Activated CD4-positive, alpha-beta T cell treated with anti-CD3 and anti-CD28 coated beads, Interleukin-2, amount 50 U/mL, for 1 hour (primary cell): ENCODE data around the gene KLHL5.
A peak's percentile ranks its signal among the peaks of the same experiment; 100 is the strongest.

Source experiments
- DNase-seq: peaks from one replicate; pipeline ENCODE4 v3.0.0-alpha.2; 2020

Gene KLHL5

DNA sequence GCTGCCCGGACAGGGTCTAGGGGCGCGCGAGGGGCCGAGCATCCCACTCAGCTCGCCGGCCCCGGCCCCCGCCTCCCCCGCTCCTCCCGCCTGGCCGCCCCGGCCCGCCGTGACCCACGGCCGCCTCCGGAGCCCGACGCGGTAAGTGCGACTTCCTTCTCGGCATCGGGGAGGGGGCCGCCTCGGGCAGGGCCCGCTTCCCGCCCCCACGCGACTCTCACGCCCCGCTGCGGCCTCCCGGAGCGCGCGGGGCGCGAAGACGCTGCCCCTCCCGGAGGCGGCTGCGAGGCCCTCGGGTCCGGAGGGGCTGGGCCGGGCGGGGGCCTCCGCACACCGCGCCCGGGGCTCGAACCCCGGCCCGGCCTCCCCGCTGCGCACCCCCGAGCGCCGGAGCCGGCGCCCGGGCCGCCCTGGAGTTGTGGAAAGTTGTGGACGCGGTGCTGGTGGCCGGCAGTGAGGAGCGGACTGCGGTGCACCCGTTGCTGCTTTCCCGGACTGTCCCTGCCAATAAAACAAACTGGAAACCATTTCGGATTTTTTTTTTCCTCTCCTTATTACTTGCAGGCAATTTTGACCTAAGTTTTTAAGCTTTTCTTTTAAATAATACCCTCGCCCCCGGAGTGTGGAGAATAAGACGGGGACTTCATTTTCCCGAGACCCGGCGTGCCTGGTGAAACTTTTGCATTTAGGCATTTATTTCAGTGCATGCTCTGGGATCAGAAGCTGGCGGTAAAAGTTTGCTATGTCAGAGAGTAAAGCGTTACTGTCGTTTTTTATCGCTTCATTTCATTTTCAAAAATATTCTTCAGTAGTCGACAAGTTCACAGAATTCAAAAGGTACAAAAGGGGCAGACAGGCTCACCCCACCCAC, 16.8 kb upstream of the KLHL5 start:
- DNase-seq = peak; percentile 34

DNA sequence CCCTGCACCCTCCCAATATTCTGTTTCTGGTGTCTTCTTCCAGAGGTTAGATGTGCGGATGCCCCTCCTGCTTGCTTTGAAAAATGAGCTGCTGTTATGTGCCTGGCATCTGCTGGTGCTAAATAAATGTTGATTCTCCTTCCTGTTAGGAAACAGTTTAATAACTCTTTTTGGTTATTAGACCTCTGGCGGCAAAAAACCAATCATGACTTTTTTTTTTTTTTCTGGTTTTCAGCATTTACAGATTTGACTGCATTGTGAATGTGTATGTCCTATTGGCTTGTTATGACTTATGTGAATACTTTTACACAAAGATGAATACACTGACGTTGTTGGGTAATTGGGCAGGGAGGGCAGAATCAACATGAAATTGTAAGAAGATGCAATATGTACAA, 16.2 kb upstream of the KLHL5 start:
- DNase-seq = peak; percentile 22

DNA sequence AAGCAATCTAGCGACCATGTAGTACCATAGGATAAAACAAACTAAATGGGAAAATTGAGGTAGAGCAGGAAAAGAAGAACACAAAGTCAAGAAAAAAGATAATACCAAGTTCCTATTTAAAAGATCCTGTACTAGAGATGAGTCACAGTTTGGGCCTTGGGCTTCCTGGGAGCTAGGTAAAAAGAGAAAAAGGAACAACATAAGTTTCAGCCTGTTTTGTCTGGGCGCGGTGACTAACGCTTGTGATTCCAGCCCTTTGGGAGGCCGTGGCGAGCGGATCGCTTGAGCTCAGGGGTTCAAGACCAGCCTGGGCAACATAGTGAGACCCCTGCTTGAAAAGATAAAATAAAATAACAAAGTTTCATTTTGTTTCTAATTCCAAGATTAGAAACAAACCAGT, 15.8 kb upstream of the KLHL5 start:
- peak; percentile 11 for DNase-seq

DNA sequence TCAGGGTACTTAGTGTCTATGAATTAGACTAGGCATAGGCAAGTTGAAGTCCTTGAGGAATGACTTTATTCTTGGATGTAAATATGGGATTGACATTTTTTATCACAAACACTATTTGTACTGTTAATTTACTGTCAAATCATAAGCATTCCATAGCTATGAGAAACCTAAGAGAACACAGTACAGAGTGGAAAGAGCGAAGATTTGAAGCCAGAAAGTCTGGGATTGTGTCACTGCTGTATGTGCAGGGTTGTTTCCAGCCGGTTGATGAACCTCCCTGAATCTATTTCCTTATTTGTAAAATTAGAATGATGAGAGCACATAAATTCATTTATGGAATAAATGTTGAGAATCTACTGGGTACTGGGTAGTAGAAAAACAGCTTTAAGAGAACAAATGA, 14.4 kb upstream of the KLHL5 start:
- DNase-seq = no peak

DNA sequence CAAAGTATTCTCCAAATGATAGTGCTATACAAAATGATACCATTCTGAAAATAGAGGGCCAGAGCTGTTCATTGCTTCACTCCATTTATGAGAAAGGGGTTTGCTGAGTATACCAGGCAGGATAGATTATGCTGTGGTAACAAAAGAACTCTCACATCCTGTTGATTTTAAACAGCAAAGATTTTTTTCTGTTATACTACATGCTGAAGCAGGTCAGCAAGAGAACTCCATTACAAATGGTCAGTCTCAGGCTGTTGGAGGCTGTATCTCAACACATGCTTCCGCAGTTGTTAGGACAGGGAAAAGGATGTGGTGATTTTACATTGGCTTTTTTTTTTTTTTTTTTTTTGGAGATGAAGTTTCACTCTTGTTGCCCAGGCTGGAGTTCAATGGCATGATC, 13.7 kb upstream of the KLHL5 start:
- no peak for DNase-seq

DNA sequence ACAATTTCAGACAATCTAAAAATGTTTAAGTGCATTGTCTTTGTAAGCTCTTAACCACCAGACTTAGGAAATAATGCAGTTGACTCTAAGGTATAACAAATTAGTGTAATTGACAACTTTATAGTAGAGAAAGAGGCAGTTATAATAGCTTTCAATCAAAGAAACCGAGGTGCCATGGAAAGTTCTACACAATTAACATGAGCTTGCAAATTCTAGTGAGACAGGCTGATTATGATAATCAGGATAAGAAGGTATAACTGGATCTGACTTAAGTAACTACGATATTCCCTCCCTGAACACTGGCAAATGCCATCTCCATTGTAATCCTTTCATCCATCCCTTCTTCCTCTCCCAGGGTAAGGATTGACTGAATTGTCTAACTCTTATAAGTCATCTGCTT, 11.4 kb upstream of the KLHL5 start:
- DNase-seq = no peak

DNA sequence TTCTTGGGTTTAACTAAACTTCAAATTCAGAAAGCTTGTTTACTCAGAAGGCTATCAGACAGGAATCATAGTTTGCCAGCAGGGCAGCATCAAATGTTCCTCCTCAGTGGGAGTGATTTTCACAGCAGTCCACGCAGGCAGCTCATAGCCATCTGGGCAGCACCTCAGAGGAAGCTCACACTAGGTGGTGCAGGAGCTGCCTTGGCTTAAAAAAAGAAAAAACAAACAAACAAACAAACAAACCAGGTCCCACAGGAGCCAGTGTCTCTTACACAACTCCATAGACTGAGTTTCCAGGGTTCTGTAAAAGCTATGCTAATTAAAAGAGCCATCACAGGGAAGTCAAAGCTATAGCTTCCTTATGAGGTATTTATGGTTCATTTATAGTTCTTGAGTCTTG, 10.5 kb upstream of the KLHL5 start:
- no peak for DNase-seq

DNA sequence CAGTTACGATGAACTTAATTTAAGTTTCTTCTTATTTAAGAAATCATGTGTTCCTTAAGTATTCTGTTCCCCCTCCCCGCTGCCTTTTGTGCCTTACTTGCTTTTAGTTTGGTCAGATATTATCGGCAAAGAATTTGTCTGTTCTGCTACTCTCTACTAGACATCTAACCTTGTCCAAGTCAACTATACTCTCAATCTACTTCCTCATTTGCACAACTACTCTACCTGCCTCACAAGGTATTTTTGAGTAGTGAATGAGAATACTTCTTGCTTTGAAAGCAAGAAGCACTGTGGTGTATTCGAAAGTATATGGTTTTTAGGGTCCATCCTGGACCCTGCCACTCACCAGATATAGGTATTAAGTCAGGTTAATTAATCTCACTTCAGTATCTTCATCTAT, 8.0 kb upstream of the KLHL5 start:
- DNase-seq = no peak

DNA sequence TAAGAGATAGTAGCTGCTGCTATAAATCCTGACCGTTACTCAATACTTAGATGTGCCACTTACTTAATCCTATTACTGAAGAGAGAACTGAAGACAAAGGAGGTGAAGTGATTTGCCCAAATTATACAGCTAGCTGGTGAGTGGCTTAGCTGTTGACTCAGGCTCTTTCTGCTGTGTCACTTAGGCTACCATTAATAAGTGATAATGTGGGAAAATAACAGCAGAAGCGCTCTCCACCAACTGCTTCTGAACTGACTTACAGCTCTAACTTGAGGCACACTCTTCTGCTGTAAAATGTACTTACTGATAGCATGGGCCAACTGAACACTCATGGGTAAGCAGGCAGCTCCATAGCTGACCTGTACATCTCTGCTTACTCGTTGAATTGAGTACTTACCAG, 7.5 kb upstream of the KLHL5 start:
- DNase-seq = no peak

DNA sequence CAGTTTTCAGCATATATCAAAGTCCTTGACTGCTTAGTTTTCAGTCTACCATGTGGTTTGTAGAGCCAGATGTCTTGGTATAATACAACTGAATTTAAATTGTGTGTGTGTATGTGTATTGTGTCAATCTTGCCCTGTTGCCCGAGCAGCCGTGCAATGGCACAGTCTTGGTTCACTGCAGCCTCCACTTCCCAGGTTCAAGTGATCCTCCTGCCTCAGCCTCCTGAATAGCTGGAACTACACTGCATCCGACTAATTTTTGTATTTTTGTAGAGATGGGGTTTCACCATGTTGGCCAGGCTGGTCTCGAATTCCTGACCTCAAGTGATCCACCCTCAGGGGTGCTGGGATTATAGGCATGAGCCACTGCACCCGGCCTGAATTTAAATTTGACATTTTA, 6.0 kb upstream of the KLHL5 start:
- DNase-seq = no peak

DNA sequence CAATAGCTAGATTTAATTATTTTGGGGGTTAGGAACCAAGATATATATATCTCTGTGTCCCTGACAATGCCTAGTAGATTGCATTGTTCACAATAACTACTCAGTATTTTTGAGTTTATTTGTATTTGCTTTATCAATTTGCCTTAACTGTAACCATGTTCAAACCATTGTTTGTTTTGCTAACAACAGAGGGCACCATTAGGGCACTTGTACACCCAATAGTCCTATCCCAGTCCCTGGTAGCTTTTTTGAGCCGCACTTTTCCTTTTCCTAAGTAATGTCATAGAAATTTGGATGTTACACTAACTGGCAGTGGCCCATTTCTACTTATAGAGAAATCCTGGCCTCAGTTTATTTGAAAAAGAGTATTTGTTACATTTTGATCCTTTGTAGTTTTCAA, 575 bp upstream of the KLHL5 start:
- no peak for DNase-seq

DNA sequence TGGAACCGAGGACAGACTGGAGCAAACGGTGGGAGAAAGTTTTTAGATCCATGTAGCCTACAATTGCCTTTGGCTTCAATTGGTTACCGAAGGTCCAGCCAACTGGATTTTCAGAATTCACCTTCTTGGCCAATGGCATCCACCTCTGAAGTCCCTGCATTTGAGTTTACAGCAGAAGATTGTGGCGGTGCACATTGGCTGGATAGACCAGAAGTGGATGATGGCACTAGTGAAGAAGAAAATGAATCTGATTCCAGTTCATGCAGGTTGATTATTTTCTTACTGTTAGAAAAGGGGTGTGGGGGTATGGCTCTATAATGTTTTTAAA, 702 bp downstream of the KLHL5 start:
- DNase-seq = no peak

DNA sequence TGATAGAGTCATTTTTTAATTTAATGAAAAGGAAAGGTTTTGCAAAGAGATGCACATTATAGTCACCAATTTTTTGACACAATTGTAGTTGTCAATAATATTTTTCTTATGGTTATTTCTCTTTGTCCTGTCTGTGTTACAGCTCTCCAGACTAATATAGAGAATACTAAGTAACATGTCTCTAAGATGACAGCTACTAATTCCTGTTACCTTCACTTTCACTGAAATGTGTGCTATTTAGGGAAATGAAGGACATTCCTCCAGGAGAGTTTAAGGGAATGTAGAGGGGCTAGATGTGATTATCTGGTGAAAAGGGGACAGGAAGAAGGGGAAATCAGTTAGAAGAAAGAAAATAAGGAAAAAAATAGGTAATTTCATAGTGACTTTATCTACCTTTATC, 1.4 kb downstream of the KLHL5 start:
- no peak for DNase-seq

DNA sequence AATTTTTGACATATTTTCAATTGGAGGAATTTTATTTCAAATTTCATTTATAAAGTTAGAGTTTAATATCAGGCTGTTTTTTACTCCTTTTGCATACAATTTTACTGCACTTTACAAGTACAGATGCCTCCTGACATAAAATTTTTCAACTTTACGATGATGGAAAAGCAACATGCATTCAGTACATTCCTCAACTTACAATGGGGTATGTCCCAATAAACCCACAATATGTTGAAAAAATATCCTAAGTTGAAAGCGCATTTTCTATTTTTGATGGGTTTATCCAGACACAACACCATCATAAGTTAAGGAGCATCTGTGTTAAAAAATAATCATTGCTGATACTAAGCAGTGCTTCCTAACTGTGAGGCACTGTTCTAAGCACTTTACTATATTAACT, 4.3 kb downstream of the KLHL5 start:
- DNase-seq = no peak

DNA sequence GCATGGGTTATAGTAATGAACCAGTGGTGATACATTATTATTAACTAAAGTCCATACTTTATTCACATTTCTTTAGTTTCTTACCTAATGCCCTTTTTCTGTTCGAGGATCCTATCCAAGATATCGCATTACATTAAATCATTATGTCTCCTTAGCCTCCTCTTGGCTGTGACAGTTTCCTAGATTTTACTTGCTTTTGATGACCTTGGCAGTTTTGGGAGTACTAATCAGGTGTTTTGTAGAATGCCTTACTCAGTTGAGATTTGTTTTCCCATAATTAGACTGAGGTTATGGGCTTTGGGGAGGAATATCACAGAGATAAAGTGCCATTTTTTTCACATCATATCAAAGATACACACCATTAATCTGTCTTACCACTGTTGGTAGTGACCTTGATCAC, 5.0 kb downstream of the KLHL5 start:
- no peak for DNase-seq

DNA sequence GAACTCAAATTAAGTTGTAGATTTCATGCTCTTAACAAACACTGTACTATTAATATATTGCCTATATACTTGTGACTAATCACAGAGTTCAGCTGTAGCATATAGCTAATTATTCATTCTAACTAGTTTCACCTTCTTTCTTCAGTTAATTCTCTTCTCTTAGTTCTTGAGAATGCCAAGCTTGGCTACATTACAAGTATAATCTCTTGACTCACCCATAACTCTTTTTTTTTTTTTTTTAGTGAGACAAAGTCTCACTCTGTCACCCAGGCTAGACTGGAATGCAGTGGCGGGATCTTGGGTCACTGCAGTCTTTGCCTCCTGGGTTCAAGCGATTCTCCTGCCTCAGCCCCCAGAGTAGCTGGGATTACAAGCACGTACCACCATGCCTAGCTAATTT, 5.4 kb downstream of the KLHL5 start:
- DNase-seq = no peak

DNA sequence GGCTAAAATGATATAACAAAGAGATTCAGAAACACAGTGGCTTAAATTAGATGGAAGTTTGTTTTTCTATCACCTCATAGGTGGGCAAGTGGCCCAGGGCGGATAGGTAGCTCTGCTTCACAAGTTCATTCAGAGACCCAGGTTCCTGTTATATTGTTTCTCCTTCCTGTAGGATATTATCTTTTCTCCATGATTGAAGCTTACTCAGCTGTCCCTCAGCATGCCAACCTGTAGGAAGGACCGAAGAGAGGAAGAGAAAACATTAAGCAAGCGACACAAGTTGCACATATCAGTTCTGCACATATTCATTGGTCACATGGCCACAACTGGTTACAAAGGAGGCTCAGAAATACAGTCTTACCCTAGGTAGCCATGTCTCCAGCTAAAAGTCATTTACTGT, 6.9 kb downstream of the KLHL5 start:
- no peak for DNase-seq

DNA sequence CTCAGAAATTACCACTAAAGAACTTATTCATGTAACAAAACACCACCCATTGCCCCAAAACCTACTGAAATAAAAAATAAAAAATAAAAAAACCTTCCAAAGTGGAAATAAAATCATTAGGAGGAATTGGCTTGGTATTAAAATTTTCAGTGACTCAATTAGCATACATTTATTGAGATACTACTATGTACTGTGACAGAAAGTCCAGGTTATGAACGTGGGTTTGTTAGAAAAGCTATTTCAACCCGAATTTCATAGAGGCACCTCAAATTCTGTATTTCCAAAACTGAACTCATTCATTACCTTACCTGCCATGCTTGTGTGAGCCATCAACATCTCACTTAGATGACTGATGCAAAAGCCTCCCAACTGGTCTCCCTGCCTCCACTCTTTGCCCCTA, 16.8 kb downstream of the KLHL5 start:
- no peak for DNase-seq

DNA sequence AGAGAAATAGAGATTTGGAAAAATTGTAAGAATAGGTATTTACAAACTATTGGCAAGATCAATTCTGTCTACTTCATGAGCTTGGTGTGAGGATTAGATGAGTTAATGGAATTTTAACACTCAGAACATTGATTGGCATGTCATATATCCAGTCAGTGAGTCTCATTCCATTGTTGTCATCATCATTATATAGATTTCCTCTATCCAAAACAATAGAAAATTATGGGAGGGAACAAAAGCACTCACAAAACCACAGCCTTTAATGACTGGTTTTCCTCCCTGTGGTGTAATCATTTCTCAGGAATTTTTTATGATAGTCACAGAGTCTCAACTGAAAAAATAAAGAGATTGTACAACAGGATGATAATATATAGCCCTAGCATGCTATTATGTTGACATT, 21.1 kb downstream of the KLHL5 start:
- no peak for DNase-seq

DNA sequence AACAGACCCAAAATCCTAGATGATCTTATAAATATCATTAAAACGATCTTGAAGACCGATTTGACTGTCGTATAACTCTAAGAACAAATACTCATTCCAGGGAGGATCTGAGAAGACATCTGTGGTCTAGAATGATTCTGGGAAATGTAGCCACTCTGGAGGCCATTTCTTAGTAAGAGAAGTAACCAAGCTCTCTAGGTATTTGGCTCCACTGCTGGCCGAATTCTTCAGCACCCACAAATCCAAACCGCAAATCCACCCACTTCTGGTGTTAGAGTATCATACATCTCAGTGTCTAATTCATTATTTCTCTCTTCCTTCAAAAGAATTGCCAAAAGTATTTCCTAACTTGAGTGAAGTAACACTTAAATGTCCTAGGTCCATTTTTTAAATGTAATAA, 23.9 kb downstream of the KLHL5 start:
- no peak for DNase-seq

DNA sequence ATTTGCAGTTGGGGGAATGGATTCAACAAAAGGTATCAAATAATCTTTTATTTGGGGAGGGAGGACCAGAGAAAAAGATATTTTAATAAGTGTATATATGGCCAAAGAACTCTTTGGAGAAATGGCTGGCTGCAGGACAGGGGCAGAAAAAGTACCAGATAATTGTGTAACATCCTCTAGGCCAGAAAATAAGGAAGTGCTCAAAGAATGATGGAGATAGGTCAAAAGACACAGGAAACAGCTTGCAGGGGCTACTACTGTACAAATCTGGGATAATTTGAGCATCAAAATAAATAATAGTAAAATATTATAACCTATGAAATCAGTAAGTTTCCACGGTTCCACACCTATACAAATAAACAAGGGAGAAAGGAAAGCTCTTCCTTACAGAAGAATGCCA, 34.8 kb downstream of the KLHL5 start:
- DNase-seq = no peak

DNA sequence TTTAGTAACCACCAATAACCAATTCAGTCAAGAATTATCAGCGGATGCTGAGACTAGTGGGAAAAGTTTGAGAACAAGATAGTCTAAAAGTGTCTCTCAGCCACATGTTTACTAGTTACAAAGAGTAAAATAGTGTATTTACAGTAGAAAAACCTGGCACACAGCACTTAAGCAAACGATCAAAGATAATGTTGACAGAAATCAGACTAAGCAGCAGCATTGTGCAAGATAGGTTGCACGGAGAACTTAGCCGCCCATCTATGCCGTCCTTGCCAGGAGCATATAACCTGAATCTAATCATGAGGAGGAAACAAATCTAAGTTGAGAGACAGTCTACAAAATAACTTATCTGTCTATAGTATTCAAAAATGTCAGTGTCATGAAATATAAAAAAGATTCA, 35.3 kb downstream of the KLHL5 start:
- no peak for DNase-seq

DNA sequence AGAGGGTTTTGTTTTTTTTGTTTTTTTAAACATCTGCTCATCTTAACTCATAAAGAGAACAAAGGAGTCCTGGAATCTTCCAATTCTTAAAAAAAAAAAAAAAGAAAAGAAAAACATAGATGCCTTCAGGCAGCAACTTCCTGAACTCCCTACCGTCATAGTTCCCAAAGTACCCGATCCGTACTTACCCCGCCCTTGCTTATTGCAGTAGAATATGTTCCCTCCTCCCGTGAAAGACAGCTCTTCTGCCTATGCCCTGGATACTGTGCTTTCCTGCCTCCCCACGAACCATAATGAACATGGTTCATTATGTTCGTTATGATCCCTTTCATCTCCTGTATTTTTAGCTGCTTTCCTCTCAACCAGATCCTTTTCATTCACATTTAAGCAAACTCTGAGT, 40.3 kb downstream of the KLHL5 start:
- DNase-seq = no peak

DNA sequence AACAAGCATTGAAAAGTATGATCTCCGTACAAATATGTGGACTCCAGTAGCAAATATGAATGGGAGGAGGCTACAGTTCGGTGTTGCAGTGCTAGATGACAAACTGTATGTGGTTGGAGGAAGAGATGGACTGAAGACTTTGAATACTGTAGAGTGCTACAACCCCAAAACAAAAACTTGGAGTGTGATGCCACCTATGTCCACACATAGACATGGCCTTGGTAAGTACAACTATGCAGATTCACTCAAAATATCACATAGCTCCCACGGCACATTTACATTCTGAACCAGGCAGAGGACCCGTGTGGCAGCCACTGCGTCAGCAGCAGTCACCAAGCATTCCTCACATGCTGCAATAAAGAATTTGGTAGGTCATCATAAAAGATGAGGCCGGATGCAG, 41.3 kb downstream of the KLHL5 start:
- no peak for DNase-seq

DNA sequence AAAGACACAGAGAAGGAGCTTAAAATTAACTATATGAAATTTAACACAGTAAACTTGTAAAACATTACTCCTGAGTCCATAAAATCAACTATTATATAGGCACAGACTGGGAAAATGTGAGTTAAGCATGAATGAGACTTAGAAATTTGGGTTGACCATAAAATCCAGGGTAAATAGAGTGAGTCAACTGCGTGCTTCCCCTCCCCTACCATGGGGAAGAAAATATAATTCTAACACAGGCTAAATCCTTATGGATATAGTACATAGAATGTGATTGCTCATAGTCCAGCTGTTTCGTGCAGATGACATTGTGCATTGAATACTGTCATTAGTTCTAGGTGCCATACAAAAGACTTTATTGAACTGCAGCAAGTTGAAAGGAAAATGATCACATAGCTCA, 42.2 kb downstream of the KLHL5 start:
- DNase-seq = no peak

DNA sequence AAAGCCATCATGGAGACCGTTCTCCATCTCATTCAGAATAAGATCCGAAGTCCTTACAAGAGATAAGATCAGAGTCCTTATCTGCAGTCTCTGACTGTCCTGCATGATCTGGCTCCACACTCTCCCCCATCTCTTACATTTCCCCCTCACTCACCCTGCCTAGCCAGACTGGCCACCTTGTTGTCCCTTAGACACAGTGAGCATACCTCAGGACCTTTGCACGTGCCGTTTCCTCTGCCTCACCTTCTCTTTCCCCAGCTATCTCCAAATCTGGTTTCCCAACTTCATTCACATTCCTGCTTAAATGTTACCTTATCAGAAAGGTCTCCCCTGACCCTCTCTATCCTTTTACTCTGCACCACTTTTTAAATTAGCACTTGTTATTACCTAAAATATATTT, 44.0 kb downstream of the KLHL5 start:
- no peak for DNase-seq
